GM21737 (cell line): ENCODE data around the gene BRICD5.

Source experiments
- ATAC-seq: cut with Tn5 transposase; IDR thresholded peaks from one replicate; pipeline ENCODE4 v1.9.1; 2021; ENCODE audit warnings: mild to moderate bottlenecking, moderate library complexity; ENCODE audit not compliant: unreplicated experiment

The BRICD5 gene

GRCh38 chr16:2166263-2167067 is 44.2 kb downstream of the BRICD5 start:
- no peak for ATAC-seq

GRCh38 chr16:2165861-2166260 is 44.8 kb downstream of the BRICD5 start:
- ATAC-seq, result no peak

- no peak for ATAC-seq
Measured at GRCh38 chr16:2163211-2163881, 47.3 kb downstream of the BRICD5 start.

- no peak for ATAC-seq
Measured at GRCh38 chr16:2162676-2163118, 48.0 kb downstream of the BRICD5 start.

- no peak for ATAC-seq
Measured at GRCh38 chr16:2161911-2162310, 48.8 kb downstream of the BRICD5 start.

- no peak for ATAC-seq
Measured at GRCh38 chr16:2160915-2161551, 49.6 kb downstream of the BRICD5 start.
